HL-60 (cell line): ENCODE measurements around the gene FUZ.

Experiments
- DNase-seq, 2 experiments: peaks; one replicate each; pipeline ENCODE4 v3.0.0-alpha.2; 2010 to 2020; ENCODE audit warnings: low read depth in 1 of 2, low spot score in 1 of 2
- H3K27ac ChIP-seq: fragments of 250-450 bp; sonication (Bioruptor Pico); replicated peaks from 2 replicates; pipeline ENCODE4 v1.5.1; 2020; ENCODE audit warnings: mild to moderate bottlenecking, moderate library complexity
- H3K27me3 ChIP-seq: fragments of 250-450 bp; sonication (Bioruptor Pico); 2 replicates; pipeline ENCODE4 v1.5.1; 2021; ENCODE audit warnings: mild to moderate bottlenecking, moderate library complexity; ENCODE audit not compliant: insufficient read depth, poor library complexity, severe bottlenecking
- H3K4me3 ChIP-seq: replicated peaks from 2 replicates; pipeline ENCODE4 v1.5.1; 2011; ENCODE audit warnings: mild to moderate bottlenecking, control low read depth, low read length; ENCODE audit not compliant: insufficient read depth
- GABPA ChIP-seq: IDR thresholded peaks from 2 replicates; pipeline ENCODE4 v1.6.1; 2012; ENCODE audit warnings: low read depth
- POLR2AphosphoS5 ChIP-seq: IDR thresholded peaks from 2 replicates; pipeline ENCODE4 v1.6.1; 2012; ENCODE audit warnings: low read depth
- REST ChIP-seq: IDR thresholded peaks from 2 replicates; pipeline ENCODE4 v1.6.1; 2012; ENCODE audit warnings: low read depth; ENCODE audit not compliant: insufficient replicate concordance
- SPI1 ChIP-seq: IDR thresholded peaks from 2 replicates; pipeline ENCODE4 v1.6.1; 2012; ENCODE audit warnings: low read depth, mild to moderate bottlenecking, borderline replicate concordance
- TF ChIP-seq, protein P1 (sequence below): IDR thresholded peaks from one replicate; pipeline ENCODE4 v1.5.1; 2011; ENCODE audit warnings: low read length, control low read depth, inconsistent platforms; ENCODE audit not compliant: insufficient read depth

FUZ gene

DNA sequence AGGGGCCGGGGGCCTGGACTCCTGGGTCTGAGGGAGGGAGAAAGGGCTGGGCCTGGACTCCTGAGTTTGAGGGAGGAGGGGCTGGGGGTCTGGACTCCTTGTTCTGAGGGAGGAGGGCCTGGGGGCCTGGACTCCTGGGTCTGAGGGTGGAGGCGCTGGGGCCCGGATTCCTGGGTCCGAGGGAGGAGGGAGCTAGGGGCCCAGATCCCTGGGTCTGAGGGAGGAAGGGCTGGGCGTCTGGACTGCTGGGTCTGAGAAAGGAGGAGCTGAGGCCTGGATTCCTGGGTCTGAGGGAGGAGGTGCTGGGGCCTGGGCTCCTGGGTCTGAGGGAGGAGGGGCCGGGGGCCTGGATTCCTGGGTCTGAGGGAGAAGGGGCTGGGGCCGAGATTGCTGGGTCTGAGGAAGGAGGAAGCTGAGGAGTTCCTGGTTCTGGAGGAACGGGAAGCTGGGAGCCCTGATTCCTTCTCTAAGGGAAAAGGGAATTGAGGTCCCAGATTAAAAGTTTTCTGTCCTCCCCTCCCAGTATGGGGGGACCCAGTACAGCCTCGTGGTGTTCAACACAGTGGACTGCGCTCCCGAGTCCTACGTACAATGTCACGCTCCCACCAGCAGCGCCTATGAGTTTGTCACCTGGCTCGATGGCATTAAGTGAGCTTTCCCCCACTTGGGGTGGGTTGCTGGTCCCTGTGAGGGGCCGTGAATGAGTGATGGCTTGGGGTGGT is 5.7 kb upstream of the FUZ start:
- no peak for DNase-seq
- Histone ChIP-seq H3K4me3 (peak overlapping the region; percentile 94), H3K27ac (peak overlapping the region; percentile 97), H3K27me3 (no peaks in the 10 kb centered on the region)
- TF ChIP-seq, protein P1, sequence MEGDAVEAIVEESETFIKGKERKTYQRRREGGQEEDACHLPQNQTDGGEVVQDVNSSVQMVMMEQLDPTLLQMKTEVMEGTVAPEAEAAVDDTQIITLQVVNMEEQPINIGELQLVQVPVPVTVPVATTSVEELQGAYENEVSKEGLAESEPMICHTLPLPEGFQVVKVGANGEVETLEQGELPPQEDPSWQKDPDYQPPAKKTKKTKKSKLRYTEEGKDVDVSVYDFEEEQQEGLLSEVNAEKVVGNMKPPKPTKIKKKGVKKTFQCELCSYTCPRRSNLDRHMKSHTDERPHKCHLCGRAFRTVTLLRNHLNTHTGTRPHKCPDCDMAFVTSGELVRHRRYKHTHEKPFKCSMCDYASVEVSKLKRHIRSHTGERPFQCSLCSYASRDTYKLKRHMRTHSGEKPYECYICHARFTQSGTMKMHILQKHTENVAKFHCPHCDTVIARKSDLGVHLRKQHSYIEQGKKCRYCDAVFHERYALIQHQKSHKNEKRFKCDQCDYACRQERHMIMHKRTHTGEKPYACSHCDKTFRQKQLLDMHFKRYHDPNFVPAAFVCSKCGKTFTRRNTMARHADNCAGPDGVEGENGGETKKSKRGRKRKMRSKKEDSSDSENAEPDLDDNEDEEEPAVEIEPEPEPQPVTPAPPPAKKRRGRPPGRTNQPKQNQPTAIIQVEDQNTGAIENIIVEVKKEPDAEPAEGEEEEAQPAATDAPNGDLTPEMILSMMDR: no peak
- no peak for TF ChIP-seq SPI1
- no peak for TF ChIP-seq REST
- no peak for TF ChIP-seq GABPA
- no peak for TF ChIP-seq POLR2AphosphoS5

- H3K4me3 ChIP-seq: peak within 1 kb of the TSS; percentile 94
- TF ChIP-seq POLR2AphosphoS5 (peak; percentile 64; the same call in 1 of the 2 replicates), SPI1 (no peak), GABPA (no peak)
- TF ChIP-seq, protein P1: no peak
- DNase-seq: peak; percentile 67 to 83
- peak within 1 kb of the TSS; percentile 97 for H3K27ac ChIP-seq
- no peaks in the 10 kb centered on the region for H3K27me3 ChIP-seq
Observed at GRCh38 chr19:49817964-49818648, 5.0 kb upstream of the FUZ start, which contains the start of gene MED25. Gene MED25, plus strand, starts transcription at chr19:49818289. Its CDS starts 53 bp downstream, at chr19:49818342.

- DNase-seq: no peak
- no peaks in the 10 kb centered on the region for H3K27me3 ChIP-seq
- no peak overlapping the region for H3K4me3 ChIP-seq
- no peak overlapping the region for H3K27ac ChIP-seq
- no peak for TF ChIP-seq REST
- TF ChIP-seq GABPA: no peak
- TF ChIP-seq, protein P1: no peak
- TF ChIP-seq POLR2AphosphoS5: no peak
- TF ChIP-seq SPI1: no peak
Observed at GRCh38 chr19:49816590-49816989, 3.5 kb upstream of the FUZ start.
